ENCODE measurements around the gene RAB5IF.
"Not testable (repeated sequence)": the region's sequence is repeated elsewhere in the genome, so short reads cannot be mapped to it uniquely, and the experiment has no call there.

The RAB5IF gene

GRCh38 chr20:36591281-36591680 is 14.3 kb upstream of the RAB5IF start:
- Histone ChIP-seq H3K27me3 (replicated peaks; ENCODE audit: control insufficient read depth, insufficient read depth, low read length) (peaks cover 14% of the 10 kb centered on the region), H3K4me1 (ENCODE audit: control insufficient read depth, insufficient read depth, low read length) (no peaks in the 10 kb centered on the region), H3K9me3 (ENCODE audit: control insufficient read depth, low read length) (peaks cover 4% of the 10 kb centered on the region), H3K9ac (ENCODE audit: low read length) (no peak overlapping the region), H3K4me3 (ENCODE audit: low read length) (no peak overlapping the region), H3K36me3 (ENCODE audit: control insufficient read depth, insufficient read depth, low read length, severe bottlenecking) (no peaks in the 10 kb centered on the region)
- DNase-seq (ENCODE audit: low read depth) = no peak

- no peaks in the 10 kb centered on the region for H3K36me3 ChIP-seq (ENCODE audit: control insufficient read depth, insufficient read depth, low read length, severe bottlenecking)
- DNase-seq (ENCODE audit: low read depth) = peak; percentile 66
Observed at GRCh38 chr20:36591854-36592641, 13.5 kb upstream of the RAB5IF start.

GRCh38 chr20:36593347-36593929 is 12.1 kb upstream of the RAB5IF start:
- Histone ChIP-seq H3K4me1 (ENCODE audit: control insufficient read depth, insufficient read depth, low read length) (no peaks in the 10 kb centered on the region), H3K27me3 (replicated peaks; ENCODE audit: control insufficient read depth, insufficient read depth, low read length) (peaks cover 12% of the 10 kb centered on the region), H3K36me3 (ENCODE audit: control insufficient read depth, insufficient read depth, low read length, severe bottlenecking) (no peaks in the 10 kb centered on the region), H3K9me3 (ENCODE audit: control insufficient read depth, low read length) (peaks cover 4% of the 10 kb centered on the region), H3K9ac (ENCODE audit: low read length) (no peak overlapping the region), H3K4me3 (ENCODE audit: low read length) (no peak overlapping the region)
- no peak for DNase-seq (ENCODE audit: low read depth)

More at GRCh38 chr20:36591854-36592641, 13.5 kb upstream of the RAB5IF start:
- Histone ChIP-seq H3K9ac (ENCODE audit: low read length) (no peak overlapping the region), H3K9me3 (ENCODE audit: control insufficient read depth, low read length) (peaks cover 4% of the 10 kb centered on the region), H3K4me3 (ENCODE audit: low read length) (no peak overlapping the region), H3K4me1 (ENCODE audit: control insufficient read depth, insufficient read depth, low read length) (no peaks in the 10 kb centered on the region), H3K27me3 (replicated peaks; ENCODE audit: control insufficient read depth, insufficient read depth, low read length) (peaks cover 10% of the 10 kb centered on the region)

DNA sequence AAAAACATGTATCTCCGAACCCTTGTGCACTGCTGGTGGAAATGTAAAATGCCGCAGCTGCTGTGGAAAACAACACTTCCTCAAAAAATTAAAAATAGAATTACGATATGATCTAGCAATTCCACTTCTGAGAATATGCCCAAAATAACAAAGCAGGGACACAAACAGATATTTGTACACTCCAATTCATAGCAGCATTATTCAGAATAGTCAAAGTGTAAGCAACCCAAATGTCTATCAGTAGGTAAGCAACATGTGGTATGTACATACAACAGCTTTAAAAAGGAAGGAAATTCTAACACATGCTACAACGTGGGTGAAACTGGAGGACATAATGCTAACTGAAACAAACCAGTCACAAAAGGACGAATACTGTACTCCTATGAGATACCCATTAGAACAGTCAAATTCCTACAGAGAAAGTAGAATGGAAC is 5.7 kb upstream of the RAB5IF start:
- DNase-seq (ENCODE audit: low read depth) = no peak
- Histone ChIP-seq H3K4me3 (ENCODE audit: low read length) (no peak overlapping the region), H3K9ac (ENCODE audit: low read length) (no peak overlapping the region), H3K9me3 (ENCODE audit: control insufficient read depth, low read length) (no peaks in the 10 kb centered on the region), H3K4me1 (ENCODE audit: control insufficient read depth, insufficient read depth, low read length) (peaks cover 1% of the 10 kb centered on the region), H3K36me3 (ENCODE audit: control insufficient read depth, insufficient read depth, low read length, severe bottlenecking) (no peaks in the 10 kb centered on the region), H3K27me3 (replicated peaks; ENCODE audit: control insufficient read depth, insufficient read depth, low read length) (peaks cover 7% of the 10 kb centered on the region)

DNA sequence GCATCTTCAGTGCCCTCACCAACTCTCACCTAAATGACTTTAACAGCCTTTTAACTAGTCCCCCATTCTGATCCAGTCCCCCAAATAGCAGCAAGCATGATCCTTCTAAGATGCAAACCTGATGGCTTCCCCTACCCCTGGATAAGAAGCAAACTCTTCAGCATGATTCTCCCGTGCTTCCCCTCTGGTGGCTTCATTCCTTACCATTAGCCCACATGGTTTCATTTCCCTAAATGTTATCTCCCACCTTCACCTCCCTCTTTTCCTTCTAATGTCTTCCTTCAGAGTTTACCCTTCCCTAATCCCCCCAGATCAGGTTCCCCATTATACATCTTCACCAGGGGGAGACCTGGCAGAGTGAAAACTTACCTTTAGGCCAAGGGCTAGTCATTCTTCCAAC is 4.0 kb upstream of the RAB5IF start:
- Histone ChIP-seq H3K9me3 (ENCODE audit: control insufficient read depth, low read length) (no peaks in the 10 kb centered on the region), H3K4me3 (ENCODE audit: low read length) (no peak overlapping the region), H3K9ac (ENCODE audit: low read length) (no peak overlapping the region), H3K4me1 (ENCODE audit: control insufficient read depth, insufficient read depth, low read length) (peaks cover 5% of the 10 kb centered on the region), H3K36me3 (ENCODE audit: control insufficient read depth, insufficient read depth, low read length, severe bottlenecking) (no peaks in the 10 kb centered on the region), H3K27me3 (replicated peaks; ENCODE audit: control insufficient read depth, insufficient read depth, low read length) (peaks cover 7% of the 10 kb centered on the region)
- DNase-seq (ENCODE audit: low read depth) = no peak

- no peak for DNase-seq (ENCODE audit: low read depth)
- Histone ChIP-seq H3K4me3 (ENCODE audit: low read length) (peak overlapping the region; percentile 68), H3K36me3 (ENCODE audit: control insufficient read depth, insufficient read depth, low read length, severe bottlenecking) (peaks cover 23% of the 10 kb centered on the region)
Observed at GRCh38 chr20:36604952-36605398, 604 bp upstream of the RAB5IF start.

DNA sequence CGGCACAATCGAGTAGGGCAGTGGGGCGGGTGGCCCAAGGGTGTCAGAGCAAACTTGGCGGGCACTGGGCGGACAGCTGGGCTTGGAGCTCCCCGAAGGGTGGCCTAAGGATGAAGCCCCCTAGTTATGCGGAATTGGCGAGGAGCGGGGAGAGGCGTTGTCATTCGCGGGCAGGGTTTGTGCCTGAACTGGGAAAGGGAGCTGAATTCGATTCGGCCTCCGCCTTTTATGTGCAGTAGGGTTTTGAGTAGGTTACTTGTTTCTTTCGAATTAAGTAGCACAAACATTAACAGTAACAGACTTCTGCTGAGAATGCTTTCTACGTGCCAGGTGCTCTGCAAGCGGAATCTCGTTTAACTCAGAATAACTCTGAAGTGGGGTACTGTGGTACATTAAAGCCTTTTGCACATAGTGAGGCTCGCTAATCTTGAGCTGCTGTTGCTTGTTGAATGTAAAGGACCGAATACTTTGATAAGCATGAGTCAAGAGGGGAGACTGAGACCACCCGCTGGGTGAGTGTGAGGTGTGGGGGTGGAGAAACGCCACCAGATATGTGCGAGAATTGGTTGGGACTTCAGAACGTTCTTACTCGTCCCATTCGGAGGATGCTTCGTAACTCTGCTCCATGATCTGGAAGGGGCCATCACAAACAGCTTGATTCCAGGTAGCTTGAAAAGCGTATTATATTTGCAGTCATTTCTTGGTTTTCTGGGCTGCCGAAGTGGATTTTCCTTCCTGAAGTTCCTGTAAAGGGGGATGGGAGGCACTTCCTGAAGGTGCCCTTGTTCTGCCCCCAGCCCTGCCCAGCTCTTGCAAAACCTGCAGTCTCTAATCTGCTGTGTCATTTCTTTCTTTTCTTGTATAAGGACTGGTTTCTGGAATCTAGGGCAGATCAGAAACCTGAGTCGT is 833 bp downstream of the RAB5IF start:
- peak overlapping the region; percentile 97 for H3K9ac ChIP-seq (ENCODE audit: low read length)
- peaks cover 14% of the 10 kb centered on the region for H3K4me1 ChIP-seq (ENCODE audit: control insufficient read depth, insufficient read depth, low read length)
- no peaks in the 10 kb centered on the region for H3K27me3 ChIP-seq (replicated peaks; ENCODE audit: control insufficient read depth, insufficient read depth, low read length)
- DNase-seq (ENCODE audit: low read depth) = peak; percentile 71
- no peaks in the 10 kb centered on the region for H3K9me3 ChIP-seq (ENCODE audit: control insufficient read depth, low read length)
- H3K4me3 ChIP-seq (ENCODE audit: low read length) = peak overlapping the region; percentile 96
- H3K36me3 ChIP-seq (ENCODE audit: control insufficient read depth, insufficient read depth, low read length, severe bottlenecking) = peaks cover 37% of the 10 kb centered on the region

More at GRCh38 chr20:36604952-36605398, 604 bp upstream of the RAB5IF start:
- H3K9ac ChIP-seq (ENCODE audit: low read length) = peak overlapping the region; percentile 79
- no peaks in the 10 kb centered on the region for H3K27me3 ChIP-seq (replicated peaks; ENCODE audit: control insufficient read depth, insufficient read depth, low read length)
- H3K4me1 ChIP-seq (ENCODE audit: control insufficient read depth, insufficient read depth, low read length) = peaks cover 14% of the 10 kb centered on the region
- no peaks in the 10 kb centered on the region for H3K9me3 ChIP-seq (ENCODE audit: control insufficient read depth, low read length)

DNA sequence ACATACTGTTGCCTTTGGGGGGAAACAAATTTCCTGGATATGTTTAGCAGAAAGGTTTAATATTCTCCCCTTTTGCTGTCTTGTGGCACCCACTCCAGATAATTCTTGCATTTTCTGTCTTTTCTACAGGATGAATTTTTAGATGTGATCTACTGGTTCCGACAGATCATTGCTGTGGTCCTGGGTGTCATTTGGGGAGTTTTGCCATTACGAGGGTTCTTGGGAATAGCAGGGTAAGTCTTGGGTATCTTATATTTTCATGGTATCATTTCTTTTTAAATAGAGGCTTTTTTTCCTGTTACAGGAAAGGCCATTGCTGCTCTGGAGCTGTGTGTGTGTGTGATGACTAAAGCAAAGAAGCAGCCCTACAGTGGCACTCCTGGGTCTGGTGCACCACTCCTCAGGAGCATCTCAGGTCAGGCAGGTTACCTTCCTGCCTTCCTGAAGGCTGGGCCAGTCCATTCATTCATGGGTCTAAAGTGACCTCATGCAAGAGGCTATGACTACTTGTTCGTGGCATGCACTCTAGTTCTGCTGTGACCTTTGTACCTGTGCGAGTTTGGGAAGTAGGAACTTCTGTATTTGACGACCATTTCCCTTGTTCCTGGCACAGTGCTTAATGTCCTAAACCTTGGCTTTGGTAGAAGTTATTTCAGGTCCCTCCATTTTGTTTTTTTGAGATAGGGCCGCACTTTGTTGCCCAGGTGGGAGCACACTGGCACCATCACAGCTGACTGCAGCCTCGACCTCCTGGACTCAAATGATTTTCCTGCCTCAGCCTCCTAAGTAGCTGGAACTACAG is 2.2 kb downstream of the RAB5IF start:
- Histone ChIP-seq H3K4me1 (ENCODE audit: control insufficient read depth, insufficient read depth, low read length) (peaks cover 14% of the 10 kb centered on the region), H3K36me3 (ENCODE audit: control insufficient read depth, insufficient read depth, low read length, severe bottlenecking) (peaks cover 51% of the 10 kb centered on the region), H3K9ac (ENCODE audit: low read length) (peak overlapping the region; percentile 97), H3K27me3 (replicated peaks; ENCODE audit: control insufficient read depth, insufficient read depth, low read length) (no peaks in the 10 kb centered on the region), H3K4me3 (ENCODE audit: low read length) (peak overlapping the region; percentile 96), H3K9me3 (ENCODE audit: control insufficient read depth, low read length) (no peaks in the 10 kb centered on the region)
- DNase-seq (ENCODE audit: low read depth) = no peak

- H3K9ac ChIP-seq (ENCODE audit: low read length); H3K27me3 ChIP-seq (replicated peaks; ENCODE audit: control insufficient read depth, insufficient read depth, low read length); DNase-seq (ENCODE audit: low read depth); H3K4me3 ChIP-seq (ENCODE audit: low read length); H3K9me3 ChIP-seq (ENCODE audit: control insufficient read depth, low read length): not testable (repeated sequence)
- Histone ChIP-seq H3K4me1 (ENCODE audit: control insufficient read depth, insufficient read depth, low read length) (peaks cover 14% of the 10 kb centered on the region), H3K36me3 (ENCODE audit: control insufficient read depth, insufficient read depth, low read length, severe bottlenecking) (peaks cover 57% of the 10 kb centered on the region)
Observed at GRCh38 chr20:36608388-36608728, 2.8 kb downstream of the RAB5IF start.

DNA sequence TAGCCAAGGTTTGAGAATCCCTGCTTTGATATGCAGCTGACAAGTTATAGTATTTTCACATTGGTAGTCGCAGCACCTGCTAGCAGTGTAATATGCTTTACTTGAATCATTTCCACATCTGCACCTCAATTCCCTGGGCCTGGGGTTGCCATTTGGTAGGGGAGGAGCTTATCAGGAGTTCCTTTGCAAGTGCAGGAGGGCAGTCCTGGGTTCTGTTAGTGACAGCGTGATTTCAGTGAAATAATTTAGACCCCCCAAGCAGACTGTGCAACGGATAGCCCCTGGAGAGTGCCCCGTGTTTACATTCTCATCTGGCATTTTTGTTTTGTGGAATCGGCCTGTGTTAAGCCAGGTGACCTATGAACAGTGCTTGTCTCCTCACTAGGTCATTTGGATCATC is 6.0 kb downstream of the RAB5IF start:
- H3K4me3 ChIP-seq (ENCODE audit: low read length) = no peak overlapping the region
- H3K27me3 ChIP-seq (replicated peaks; ENCODE audit: control insufficient read depth, insufficient read depth, low read length) = no peaks in the 10 kb centered on the region
- H3K9me3 ChIP-seq (ENCODE audit: control insufficient read depth, low read length) = no peaks in the 10 kb centered on the region
- H3K4me1 ChIP-seq (ENCODE audit: control insufficient read depth, insufficient read depth, low read length) = peaks cover 10% of the 10 kb centered on the region
- H3K9ac ChIP-seq (ENCODE audit: low read length) = no peak overlapping the region
- DNase-seq (ENCODE audit: low read depth) = no peak
- peaks cover 81% of the 10 kb centered on the region for H3K36me3 ChIP-seq (ENCODE audit: control insufficient read depth, insufficient read depth, low read length, severe bottlenecking)

Measured in adipocyte (in vitro differentiated cells).